ENCODE results near the gene PALM.

- TF ChIP-seq CTCF (IDR thresholded peaks at IDR 0.05; ENCODE audit: low read depth, low read length) (no peak), EZH2phosphoT487 (IDR thresholded peaks at IDR 0.05; ENCODE audit: low read depth) (no peak)
Measured at GRCh38 chr19:677201-677600, 31.5 kb upstream of the PALM start.

Data from OCI-LY3 (cell line).